ENCODE measurements around the gene CLEC7A. TPM values are rescaled to one million over a fixed set of nuclear protein-coding genes. Genes with fewer than 3 reads are reported as not detected.

CLEC7A gene
- polyA plus RNA-seq, 1 donor from 2014 or later, result not detected

- Histone ChIP-seq H3K4me2 (ENCODE audit: low read length) (no peak overlapping the region), H4K20me1 (ENCODE audit: insufficient read depth) (no peaks in the 10 kb centered on the region), H2AFZ (ENCODE audit: low read depth, low read length) (no peak overlapping the region), H3K27me3 (ENCODE audit: insufficient read depth, low read depth, low read length) (no peaks in the 10 kb centered on the region), H3F3A (ENCODE audit: insufficient read depth, low read length, poor library complexity, severe bottlenecking) (no peaks in the 10 kb centered on the region), H3K9ac (ENCODE audit: low read length) (no peak overlapping the region), H3K79me2 (replicated peaks; ENCODE audit: insufficient read depth, low read length) (no peaks in the 10 kb centered on the region), H3K9me3 (ENCODE audit: low read length) (no peaks in the 10 kb centered on the region), H3K36me3 (ENCODE audit: insufficient read depth, low read length) (no peaks in the 10 kb centered on the region), H3K27ac (ENCODE audit: low read length) (no peak overlapping the region), H3K9me2 (ENCODE audit: insufficient read depth, low read length) (no peaks in the 10 kb centered on the region), H3K4me3 (ENCODE audit: low read length) (no peak overlapping the region)
- TF ChIP-seq REST (IDR thresholded peaks at IDR 0.05; ENCODE audit: borderline replicate concordance), result no peak
- TF ChIP-seq EP300 (conservative IDR thresholded peaks at IDR 0.05; ENCODE audit: poor library complexity, severe bottlenecking), result no peak
- no peak for TF ChIP-seq CTCF (IDR thresholded peaks at IDR 0.05; ENCODE audit: poor library complexity, severe bottlenecking)
- TF ChIP-seq MXI1 (conservative IDR thresholded peaks at IDR 0.05; ENCODE audit: poor library complexity, severe bottlenecking), result no peak
- TF ChIP-seq TAF1 (IDR thresholded peaks at IDR 0.05; ENCODE audit: low read depth), result no peak
- no peak for TF ChIP-seq POLR2AphosphoS5 (IDR thresholded peaks at IDR 0.05)
- no peak for TF ChIP-seq RAD21 (conservative IDR thresholded peaks at IDR 0.05)
- TF ChIP-seq EZH2 (IDR thresholded peaks at IDR 0.05; ENCODE audit: borderline replicate concordance, insufficient read depth, low read length, poor library complexity, severe bottlenecking), result no peak
- no peak for TF ChIP-seq SMC3 (conservative IDR thresholded peaks at IDR 0.05; ENCODE audit: poor library complexity)
Observed at GRCh38 chr12:10082117-10082874, 47.7 kb downstream of the CLEC7A start.

GRCh38 chr12:10075451-10075850 is 54.5 kb downstream of the CLEC7A start:
- Histone ChIP-seq H3K9me2 (ENCODE audit: insufficient read depth, low read length) (no peaks in the 10 kb centered on the region), H3K27me3 (ENCODE audit: insufficient read depth, low read depth, low read length) (no peaks in the 10 kb centered on the region), H3K36me3 (ENCODE audit: insufficient read depth, low read length) (no peaks in the 10 kb centered on the region), H3K4me3 (ENCODE audit: low read length) (no peak overlapping the region), H3K9me3 (ENCODE audit: low read length) (no peaks in the 10 kb centered on the region), H3K4me2 (ENCODE audit: low read length) (no peak overlapping the region), H3K27ac (ENCODE audit: low read length) (no peak overlapping the region), H3F3A (ENCODE audit: insufficient read depth, low read length, poor library complexity, severe bottlenecking) (no peaks in the 10 kb centered on the region), H3K79me2 (replicated peaks; ENCODE audit: insufficient read depth, low read length) (no peaks in the 10 kb centered on the region), H4K20me1 (ENCODE audit: insufficient read depth) (no peaks in the 10 kb centered on the region), H3K9ac (ENCODE audit: low read length) (no peak overlapping the region), H2AFZ (ENCODE audit: low read depth, low read length) (no peak overlapping the region)
- no peak for TF ChIP-seq CTCF (IDR thresholded peaks at IDR 0.05; ENCODE audit: poor library complexity, severe bottlenecking)
- no peak for TF ChIP-seq MXI1 (conservative IDR thresholded peaks at IDR 0.05; ENCODE audit: poor library complexity, severe bottlenecking)
- no peak for TF ChIP-seq EZH2 (IDR thresholded peaks at IDR 0.05; ENCODE audit: borderline replicate concordance, insufficient read depth, low read length, poor library complexity, severe bottlenecking)
- TF ChIP-seq POLR2AphosphoS5 (IDR thresholded peaks at IDR 0.05), result no peak
- no peak for TF ChIP-seq TAF1 (IDR thresholded peaks at IDR 0.05; ENCODE audit: low read depth)
- TF ChIP-seq REST (IDR thresholded peaks at IDR 0.05; ENCODE audit: borderline replicate concordance), result no peak
- TF ChIP-seq RAD21 (conservative IDR thresholded peaks at IDR 0.05), result no peak

Data from neural cell (in vitro differentiated cells).